Stimulated activated CD4-positive, alpha-beta T cell treated with anti-CD3 and anti-CD28 coated beads, Interleukin-4, amount 100 ng/mL, for 48 hours (primary cell): Measurements from ENCODE around the gene CYTH4.

ENCODE experiments used
- DNase-seq, 2 donors: peaks; one replicate each; pipeline ENCODE4 v3.0.0-alpha.2; 2020; ENCODE audit warnings: low read depth in 2 of 2

CYTH4 gene

GRCh38 chr22:37309211-37310074 is 27.1 kb downstream of the CYTH4 start:
- peak in 1 of 2 donors; percentile 26 for DNase-seq

DNA sequence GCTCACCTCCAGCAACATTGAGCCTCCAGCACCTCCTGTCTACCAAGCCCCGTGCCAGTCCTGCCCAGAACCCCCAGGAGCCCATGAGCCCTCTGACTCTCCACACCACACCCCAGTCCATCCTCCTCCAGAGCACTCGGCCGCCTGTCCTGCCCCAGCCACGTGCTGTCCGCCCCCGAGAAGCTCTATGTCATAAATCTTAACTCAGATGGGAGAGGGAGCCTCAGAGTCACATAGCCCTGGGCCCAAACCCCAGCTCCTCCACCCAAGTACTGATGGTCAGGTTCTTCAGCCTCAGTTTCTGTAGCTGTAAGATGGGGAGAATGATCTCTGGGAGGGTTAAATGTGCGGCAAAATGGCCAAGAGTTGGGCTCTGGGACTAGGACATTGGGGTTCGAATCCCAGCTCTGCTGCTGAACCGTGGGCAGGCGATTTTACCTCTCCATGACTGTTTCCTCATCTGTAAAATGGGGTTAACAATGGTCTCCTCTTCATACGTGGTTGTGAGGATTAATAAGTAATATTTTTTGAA is 27.8 kb downstream of the CYTH4 start:
- no peak for DNase-seq

DNA sequence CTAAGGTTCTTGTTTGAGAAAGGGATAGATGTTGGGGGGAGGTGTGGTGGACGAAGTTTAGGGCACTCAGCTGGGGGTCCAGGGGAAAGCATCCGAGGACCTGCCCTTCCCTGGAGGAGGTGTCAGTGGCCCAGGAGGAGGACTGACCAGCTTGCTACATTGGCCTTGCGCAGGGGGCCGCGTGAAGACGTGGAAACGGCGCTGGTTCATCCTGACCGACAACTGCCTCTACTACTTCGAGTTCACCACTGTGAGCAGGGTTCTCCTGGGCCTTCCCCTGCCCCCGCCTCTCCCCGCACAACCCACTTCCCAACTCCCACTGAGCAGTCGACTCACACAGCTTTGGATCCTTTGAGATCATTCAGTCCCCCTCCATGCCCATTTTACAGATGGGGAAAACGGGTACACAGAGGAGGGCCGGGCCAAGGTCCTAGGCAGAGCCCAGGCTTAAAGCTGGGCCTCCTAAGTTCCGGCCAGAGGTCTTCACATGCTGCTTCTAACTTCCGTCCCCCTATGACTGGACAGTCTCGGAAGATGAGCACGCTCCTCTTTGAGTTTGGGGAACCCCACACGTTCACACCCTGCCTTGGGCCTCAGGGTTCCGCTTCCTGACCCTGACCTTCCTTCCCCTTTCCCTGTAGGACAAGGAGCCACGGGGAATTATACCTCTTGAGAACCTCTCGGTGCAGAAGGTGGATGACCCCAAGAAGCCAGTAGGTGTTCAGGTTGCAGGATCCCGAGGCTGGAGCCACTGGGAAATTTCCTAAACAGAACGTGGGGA is 28.7 kb downstream of the CYTH4 start:
- no peak for DNase-seq

- DNase-seq, result no peak
These were observed 29.5 kb downstream of the CYTH4 start for GRCh38 chr22:37311761-37312312.

DNA sequence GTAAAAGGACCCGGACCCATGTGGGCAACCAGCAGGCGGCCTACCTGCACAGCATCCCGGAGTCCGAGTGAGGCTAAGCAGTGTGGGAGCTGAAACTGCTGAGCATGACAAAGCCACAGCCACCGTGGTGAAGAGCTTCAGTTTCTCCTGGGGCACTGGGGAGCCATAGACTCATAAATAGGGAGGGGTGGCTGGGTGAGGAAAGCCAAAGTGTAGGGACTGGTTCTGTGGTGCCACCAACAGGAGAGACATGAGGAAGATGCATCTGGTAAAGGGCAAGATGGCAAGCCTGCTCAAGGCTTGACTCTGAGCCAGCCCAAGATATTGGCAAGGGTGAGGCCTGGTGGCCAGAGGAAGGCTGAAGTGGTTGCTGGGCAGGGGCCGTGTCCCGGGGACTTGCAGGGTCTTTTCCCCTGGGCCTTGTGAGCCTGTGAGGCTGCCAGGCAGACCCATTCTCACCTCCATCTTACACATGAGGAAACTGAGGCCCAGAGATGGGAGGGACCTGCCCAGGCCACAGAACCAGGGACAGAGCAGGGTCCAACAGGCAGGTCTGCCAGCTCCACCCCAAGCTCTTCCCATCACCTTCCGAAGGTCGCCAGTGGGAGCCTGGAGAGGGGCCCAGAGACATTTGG is 30.4 kb downstream of the CYTH4 start:
- DNase-seq, result no peak

DNA sequence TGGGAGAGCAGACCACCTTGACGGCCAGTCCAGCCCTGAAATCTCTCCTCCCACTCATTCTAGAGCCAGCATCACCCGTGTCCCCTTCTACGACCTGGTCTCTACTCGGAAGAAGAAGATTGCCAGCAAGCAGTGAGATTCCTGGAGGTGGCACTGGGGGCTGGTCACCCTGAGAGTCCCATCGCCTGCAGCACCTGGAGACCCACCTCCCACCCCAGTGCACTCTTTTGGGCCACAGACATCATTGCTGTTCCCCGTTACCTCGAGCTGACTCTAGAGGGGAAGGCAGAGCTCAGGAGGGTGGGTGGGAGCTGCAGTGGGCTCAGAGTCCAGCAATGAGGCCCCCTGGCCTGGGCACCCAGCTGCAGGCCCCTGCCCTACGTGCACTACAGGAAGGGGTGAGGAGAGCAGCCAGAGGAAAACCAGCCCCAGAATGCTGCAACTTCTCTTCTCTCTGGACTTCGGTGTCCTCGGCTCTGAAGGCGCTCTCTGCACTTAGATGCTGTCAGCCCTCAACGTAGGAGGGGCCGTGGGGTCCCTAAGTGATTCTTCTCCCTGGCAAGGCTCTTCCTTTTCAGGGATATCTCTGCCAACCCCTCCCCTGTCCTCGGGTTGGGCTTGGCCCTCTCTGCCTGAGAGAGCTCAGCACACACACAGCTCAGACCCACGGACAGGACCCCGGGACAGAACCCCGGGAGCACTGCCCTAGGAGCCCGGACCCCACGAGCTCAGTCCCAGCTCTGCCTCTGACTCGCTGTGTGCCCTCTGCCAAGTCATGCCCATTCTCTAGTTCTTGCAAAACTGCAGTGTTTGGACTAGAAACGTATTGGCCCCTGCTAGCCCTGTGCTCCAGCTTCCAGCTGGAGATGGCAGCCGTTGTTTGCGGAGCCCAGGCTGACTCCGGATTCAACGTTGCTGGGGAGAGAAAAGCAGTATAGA is 31.3 kb downstream of the CYTH4 start:
- DNase-seq, result no peak

GRCh38 chr22:37314315-37315074 is 32.2 kb downstream of the CYTH4 start:
- peak in 1 of 2 donors; percentile 37 for DNase-seq

DNA sequence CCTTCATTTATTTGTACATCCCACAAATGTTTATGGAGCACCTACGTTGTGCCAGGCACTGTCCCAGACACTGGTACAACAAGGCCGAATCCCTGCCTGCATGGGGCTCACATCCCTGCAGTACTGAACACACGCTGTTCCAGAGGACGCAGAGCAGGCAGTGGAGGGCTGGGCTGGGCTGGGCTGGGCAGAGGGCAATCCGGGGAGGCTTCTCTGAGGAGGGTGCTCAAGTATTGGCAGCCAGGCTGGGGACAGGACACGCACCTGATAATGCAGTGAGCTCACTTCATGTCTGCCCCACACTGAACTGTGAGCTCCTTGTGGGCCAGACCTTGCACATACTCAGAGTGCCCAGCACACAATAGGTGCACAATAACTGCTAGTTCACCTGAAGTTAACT is 34.1 kb downstream of the CYTH4 start:
- DNase-seq, result no peak

DNA sequence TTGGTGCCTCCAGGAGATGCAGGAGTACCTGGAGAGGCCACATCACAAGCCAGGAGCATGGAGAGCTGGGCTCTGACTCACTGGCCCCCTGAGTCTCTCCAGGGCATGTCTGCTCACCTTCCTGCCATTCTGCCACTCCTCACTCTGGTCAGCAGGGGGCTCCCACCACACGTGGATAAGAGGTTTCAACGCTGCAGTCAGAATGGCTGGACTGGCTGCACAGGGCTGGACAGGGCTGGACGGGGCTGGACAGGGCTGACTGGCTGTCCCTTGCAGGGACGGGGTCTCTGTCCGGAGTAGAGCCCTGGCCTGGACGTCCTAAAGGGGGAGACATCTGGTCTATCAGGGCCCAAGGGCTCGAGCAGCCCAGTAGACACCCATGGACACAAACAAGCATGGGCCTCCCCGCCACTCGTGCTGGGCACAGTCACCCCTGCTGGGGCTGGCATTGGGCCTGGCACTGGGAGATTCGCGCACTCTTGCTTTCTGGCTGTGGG is 34.6 kb downstream of the CYTH4 start:
- DNase-seq, result peak; percentile 53 to 58

- DNase-seq, result no peak
These were observed 35.4 kb downstream of the CYTH4 start for GRCh38 chr22:37317698-37318210.

DNA sequence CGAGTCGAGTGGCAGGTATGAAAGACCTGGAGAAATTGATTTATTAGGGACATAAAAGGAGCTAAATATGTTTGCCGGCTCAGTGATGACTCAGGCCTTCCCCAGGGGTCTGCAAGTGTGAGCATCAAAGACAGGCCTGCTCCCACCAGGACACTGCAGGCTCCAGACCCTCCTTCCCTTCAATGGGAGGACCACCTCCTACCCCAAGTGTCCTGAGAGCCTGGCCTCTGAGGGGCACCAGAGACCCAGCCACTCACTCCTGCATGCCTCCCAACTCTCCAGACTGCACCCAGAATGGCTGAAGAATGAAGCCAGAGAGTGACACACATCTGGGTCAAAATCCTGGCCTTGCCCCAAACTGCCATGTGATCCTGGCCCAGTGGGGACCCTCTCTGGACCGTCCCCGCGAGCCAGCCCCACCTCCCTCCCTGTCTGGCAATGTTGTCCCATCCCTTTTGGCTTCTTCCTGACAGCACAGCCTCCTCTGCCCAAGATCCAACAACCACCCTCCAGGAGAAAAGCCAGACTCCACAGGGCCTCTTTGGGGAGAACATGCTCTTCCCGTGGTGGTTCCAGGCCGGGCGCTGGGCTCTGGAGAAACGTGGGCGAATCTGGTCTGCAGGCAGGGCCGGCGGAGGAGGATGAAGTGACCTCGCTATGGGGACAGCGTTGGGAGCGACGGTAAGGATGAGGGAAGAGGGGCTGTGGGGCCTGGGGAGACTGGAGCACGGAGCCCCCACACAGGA is 36.2 kb downstream of the CYTH4 start:
- DNase-seq, result no peak

DNA sequence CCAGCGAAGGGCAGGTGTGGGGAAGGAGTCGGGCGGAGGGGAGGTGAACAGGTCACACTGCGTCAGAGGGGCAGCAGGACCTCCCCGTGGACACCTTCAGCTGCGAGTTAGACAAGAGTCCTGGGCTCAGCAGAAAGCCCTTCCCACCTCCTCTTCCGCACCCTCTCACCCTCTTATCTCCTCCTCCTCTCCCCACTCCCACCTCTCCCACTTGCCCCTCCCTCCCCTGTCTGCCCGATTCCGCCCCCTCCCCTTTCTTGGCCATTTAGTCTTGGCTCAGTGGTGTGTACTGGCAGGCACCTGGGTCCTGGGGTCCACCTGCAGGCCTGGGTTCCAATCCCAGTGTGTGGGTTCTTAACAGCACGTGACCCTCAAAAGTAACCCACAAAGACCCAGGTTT is 37.2 kb downstream of the CYTH4 start:
- DNase-seq, result no peak

DNA sequence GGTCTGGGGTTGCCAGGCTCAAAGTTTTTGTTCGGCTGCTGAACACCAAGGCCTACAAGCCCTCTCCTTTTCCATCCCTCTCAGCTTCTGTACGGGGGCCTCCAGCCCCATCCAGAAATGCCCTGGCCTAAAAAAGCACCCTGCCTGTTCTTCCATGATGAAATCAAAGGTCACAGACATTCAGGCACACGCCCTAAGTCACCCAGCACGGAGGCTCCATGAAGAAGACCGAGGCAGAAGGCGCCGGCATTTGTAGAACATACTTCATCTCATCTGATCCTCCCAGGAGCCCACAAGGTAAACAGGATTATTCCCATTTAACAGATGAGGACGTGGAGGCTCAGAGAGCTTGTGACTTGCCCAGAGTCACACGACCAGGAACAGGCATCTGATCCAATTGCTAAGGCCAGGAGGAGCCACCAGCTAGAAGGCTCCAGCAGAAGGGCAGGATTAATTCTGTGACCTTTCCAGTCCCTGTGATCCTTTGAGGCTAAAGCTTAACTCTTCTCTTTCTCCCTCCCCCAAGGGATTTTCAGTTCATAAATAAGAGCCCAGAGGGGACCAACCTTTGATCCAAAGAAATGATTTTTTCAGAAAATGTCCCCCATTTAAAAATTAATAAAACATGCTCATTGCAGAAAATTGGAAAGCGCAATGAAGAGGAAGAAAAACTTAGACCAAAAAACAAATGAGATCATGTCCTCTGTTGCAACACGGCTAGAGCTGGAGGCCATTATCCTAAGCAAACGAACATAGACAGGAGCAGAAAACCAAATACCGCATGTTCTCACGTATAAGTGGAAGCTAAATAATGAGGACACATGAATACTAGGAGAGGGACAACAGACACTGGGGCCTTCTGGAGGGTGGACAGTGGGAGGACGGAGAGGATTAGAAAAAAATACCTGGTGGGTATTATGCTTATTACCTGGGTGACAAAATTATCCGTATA is 38.7 kb downstream of the CYTH4 start:
- no peak for DNase-seq

- DNase-seq, result no peak
These were observed 42.2 kb downstream of the CYTH4 start for GRCh38 chr22:37324340-37325038.

DNA sequence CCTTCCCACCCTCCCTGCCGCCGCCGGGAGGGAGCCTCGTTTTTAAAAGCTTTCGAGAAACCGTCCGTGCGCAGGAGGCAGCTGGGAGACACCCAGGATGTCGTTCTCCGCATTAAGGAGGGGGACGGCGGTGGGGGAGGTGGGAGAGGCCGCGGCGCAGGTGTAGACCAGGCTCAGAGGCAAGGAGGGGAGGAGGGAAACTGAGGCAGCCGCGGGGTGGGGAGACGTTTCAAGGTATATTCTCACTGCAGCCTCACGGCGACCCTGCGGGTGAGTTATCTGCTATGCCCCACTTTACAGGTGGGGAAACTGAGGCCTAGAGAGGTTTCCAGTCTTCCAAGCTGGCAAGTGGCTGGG is 42.7 kb downstream of the CYTH4 start:
- no peak for DNase-seq

- no peak for DNase-seq
These were observed 44.4 kb downstream of the CYTH4 start for GRCh38 chr22:37326726-37327125.

DNA sequence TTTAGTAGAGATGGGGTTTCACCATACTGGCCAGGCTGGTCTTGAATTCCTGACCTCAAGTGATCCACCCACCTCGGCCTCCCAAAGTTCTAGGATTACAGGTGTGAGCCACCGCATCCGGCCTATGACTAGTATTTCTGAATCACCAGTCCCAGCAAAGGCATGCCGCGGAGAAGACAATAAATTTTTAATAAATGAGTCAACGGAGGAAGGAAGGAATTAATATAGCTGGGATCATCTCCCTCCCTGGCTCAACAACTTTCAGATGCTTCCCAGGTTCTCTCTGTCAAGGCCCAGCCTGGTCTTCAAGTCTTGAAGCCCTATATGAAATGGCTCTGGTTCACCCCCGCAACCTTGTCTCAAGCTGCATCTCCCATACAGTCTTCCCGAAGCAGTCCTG is 45.7 kb downstream of the CYTH4 start:
- DNase-seq, result no peak
